Upper lobe of right lung (tissue), 1 donor: Measurements from ENCODE around the gene S100A16. TPM values are rescaled to one million over a fixed set of nuclear protein-coding genes. Genes with fewer than 3 reads are reported as not detected.

Source experiments
- ATAC-seq: fragments of 200-7000 bp; cut with Tn5 transposase; one replicate; pipeline ENCODE4 v1.9.1; 2020; ENCODE audit warnings: mild to moderate bottlenecking, moderate library complexity
- DNase-seq: peaks from one replicate; pipeline ENCODE4 v3.0.0-alpha.2; 2020
- H3K27ac ChIP-seq: fragments of 200-600 bp; one replicate; pipeline ENCODE4 v1.8.0; 2022
- H3K27me3 ChIP-seq: fragments of 200-600 bp; one replicate; pipeline ENCODE4 v1.8.0; 2022; ENCODE audit warnings: mild to moderate bottlenecking
- H3K36me3 ChIP-seq: fragments of 200-600 bp; one replicate; pipeline ENCODE4 v1.8.0; 2022
- H3K4me1 ChIP-seq: fragments of 200-600 bp; one replicate; pipeline ENCODE4 v1.8.0; 2022
- H3K4me3 ChIP-seq: fragments of 200-600 bp; one replicate; pipeline ENCODE4 v1.8.0; 2022; ENCODE audit warnings: mild to moderate bottlenecking
- H3K9me3 ChIP-seq: fragments of 200-600 bp; one replicate; pipeline ENCODE4 v1.8.0; 2022
- intact Hi-C: fragments of 100-400 bp; cut with DNase I; formaldehyde crosslinking; loops from one replicate; pipeline ENCODE4 v1.11.0; 2022
- total RNA-seq: library from RNA; stranded (reverse); fragmentation: NEBNext Ultra II Directional; extraction: Animal tissue kit (Norgen Biotek cat#: 25700); gene quantifications from one replicate; pipeline ENCODE4 v1.2.1, GENCODE V29; 2021
- TF ChIP-seq, protein P1 (sequence below): fragments of 200-600 bp; IDR thresholded peaks from one replicate; pipeline ENCODE4 v1.8.0; 2022; ENCODE audit warnings: antibody characterized with exemption
- donor health status: DM: no; HTN: yes; CAD: no; lungs with severe emphysema.

The S100A16 gene
- total RNA-seq, 1 donor from 2014 or later, result 69.6 TPM

- H3K36me3 ChIP-seq, result no peaks in the 10 kb centered on the region
- no peak overlapping the region for H3K27ac ChIP-seq
- H3K4me1 ChIP-seq, result peaks cover 31% of the 10 kb centered on the region
- no peak overlapping the region for H3K4me3 ChIP-seq
- TF ChIP-seq, protein P1, sequence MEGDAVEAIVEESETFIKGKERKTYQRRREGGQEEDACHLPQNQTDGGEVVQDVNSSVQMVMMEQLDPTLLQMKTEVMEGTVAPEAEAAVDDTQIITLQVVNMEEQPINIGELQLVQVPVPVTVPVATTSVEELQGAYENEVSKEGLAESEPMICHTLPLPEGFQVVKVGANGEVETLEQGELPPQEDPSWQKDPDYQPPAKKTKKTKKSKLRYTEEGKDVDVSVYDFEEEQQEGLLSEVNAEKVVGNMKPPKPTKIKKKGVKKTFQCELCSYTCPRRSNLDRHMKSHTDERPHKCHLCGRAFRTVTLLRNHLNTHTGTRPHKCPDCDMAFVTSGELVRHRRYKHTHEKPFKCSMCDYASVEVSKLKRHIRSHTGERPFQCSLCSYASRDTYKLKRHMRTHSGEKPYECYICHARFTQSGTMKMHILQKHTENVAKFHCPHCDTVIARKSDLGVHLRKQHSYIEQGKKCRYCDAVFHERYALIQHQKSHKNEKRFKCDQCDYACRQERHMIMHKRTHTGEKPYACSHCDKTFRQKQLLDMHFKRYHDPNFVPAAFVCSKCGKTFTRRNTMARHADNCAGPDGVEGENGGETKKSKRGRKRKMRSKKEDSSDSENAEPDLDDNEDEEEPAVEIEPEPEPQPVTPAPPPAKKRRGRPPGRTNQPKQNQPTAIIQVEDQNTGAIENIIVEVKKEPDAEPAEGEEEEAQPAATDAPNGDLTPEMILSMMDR, result no peak
- H3K27me3 ChIP-seq, result no peaks in the 10 kb centered on the region
- H3K9me3 ChIP-seq, result no peaks in the 10 kb centered on the region
- no peak for ATAC-seq
- no peak for DNase-seq
- intact Hi-C loops, result no loop called here
Observed at GRCh38 chr1:153614189-153614900, 1.4 kb upstream of the S100A16 start.

- TF ChIP-seq, protein P1, result no peak
- no peaks in the 10 kb centered on the region for H3K9me3 ChIP-seq
- no peaks in the 10 kb centered on the region for H3K27me3 ChIP-seq
- ATAC-seq (no peak), DNase-seq (no peak)
- H3K4me3 ChIP-seq, result no peak overlapping the region
- no peaks in the 10 kb centered on the region for H3K36me3 ChIP-seq
- H3K4me1 ChIP-seq, result peaks cover 40% of the 10 kb centered on the region
- intact Hi-C loops, result no loop called here
- H3K27ac ChIP-seq, result peak overlapping the region; percentile 86
Observed at GRCh38 chr1:153613406-153613805, 469 bp upstream of the S100A16 start.

GRCh38 chr1:153612111-153612754 lies 704 bp downstream of the S100A16 start:
- no peak for ATAC-seq
- TF ChIP-seq, protein P1, result no peak
- intact Hi-C loops, result no loop called here
- Histone ChIP-seq H3K4me3 (peak overlapping the region; percentile 61), H3K9me3 (no peaks in the 10 kb centered on the region), H3K36me3 (peaks cover 7% of the 10 kb centered on the region), H3K27ac (peak overlapping the region; percentile 86), H3K4me1 (peaks cover 49% of the 10 kb centered on the region), H3K27me3 (no peaks in the 10 kb centered on the region)
- DNase-seq, result no peak

- Histone ChIP-seq H3K36me3 (peaks cover 13% of the 10 kb centered on the region), H3K4me1 (peaks cover 42% of the 10 kb centered on the region), H3K27me3 (no peaks in the 10 kb centered on the region), H3K4me3 (peak overlapping the region; percentile 22), H3K27ac (peak overlapping the region; percentile 93), H3K9me3 (no peaks in the 10 kb centered on the region)
- DNase-seq, result no peak
- no peak for ATAC-seq
- TF ChIP-seq, protein P1, result no peak
- intact Hi-C loops, result no loop called here
Observed at GRCh38 chr1:153611356-153611755, 1.6 kb downstream of the S100A16 start.

GRCh38 chr1:153610811-153611301 lies 2.1 kb downstream of the S100A16 start:
- no peak for DNase-seq
- ATAC-seq, result no peak
- Histone ChIP-seq H3K4me1 (peaks cover 37% of the 10 kb centered on the region), H3K9me3 (no peaks in the 10 kb centered on the region), H3K27me3 (no peaks in the 10 kb centered on the region), H3K27ac (peak overlapping the region; percentile 93), H3K36me3 (peaks cover 13% of the 10 kb centered on the region), H3K4me3 (no peak overlapping the region)
- TF ChIP-seq, protein P1, result no peak
- intact Hi-C loops, result no loop called here
